ENCODE results near the gene TYW3. TPM values are rescaled to one million over a fixed set of nuclear protein-coding genes. Genes with fewer than 3 reads are reported as not detected.

Gene TYW3
- total and polyA plus RNA-seq, 11 donors: 10.6 to 28.1 (median 19.1) TPM

DNA sequence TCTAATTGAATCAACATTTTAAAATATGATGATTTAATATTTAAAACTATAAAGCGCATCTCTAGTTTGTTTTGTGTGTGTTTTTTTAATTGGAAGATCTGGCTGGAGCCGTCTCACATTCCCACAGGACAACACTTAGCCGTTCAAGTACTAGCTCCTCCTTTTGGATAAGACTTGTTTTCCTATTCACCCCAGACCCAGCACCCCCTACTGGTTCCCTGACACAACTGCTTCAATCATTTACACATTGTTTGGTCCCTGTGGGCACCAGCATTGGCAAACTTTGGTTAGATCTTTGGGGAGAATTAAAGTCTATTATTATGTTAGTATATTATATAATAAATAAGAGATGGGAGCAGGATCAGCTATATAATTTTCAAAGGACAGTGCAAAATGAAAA, 34.5 kb downstream of the TYW3 start:
- no peaks in the 10 kb centered on the region for H3K4me1 ChIP-seq
- intact Hi-C loops (cut with DNase I): no loop called here
- TF ChIP-seq POLR2A (IDR thresholded peaks at IDR 0.05): no peak
- peak in 2 of 12 donors; percentile 21 for TF ChIP-seq CTCF (IDR thresholded peaks at IDR 0.05)
- ATAC-seq: no peak
- no peak overlapping the region for H3K4me3 ChIP-seq
- DNase-seq: no peak
- 59 to 75% (median 67%) methylated on average over 3 of the region's 3 CpGs for WGBS, 4 donors
- H3K27ac ChIP-seq: no peak overlapping the region
- H3K27me3 ChIP-seq: no peaks in the 10 kb centered on the region
- H3K9me3 ChIP-seq: no peaks in the 10 kb centered on the region
- H3K36me3 ChIP-seq: peaks cover 0 to 44% (median 20%) of the 10 kb centered on the region in 9 donors

DNA sequence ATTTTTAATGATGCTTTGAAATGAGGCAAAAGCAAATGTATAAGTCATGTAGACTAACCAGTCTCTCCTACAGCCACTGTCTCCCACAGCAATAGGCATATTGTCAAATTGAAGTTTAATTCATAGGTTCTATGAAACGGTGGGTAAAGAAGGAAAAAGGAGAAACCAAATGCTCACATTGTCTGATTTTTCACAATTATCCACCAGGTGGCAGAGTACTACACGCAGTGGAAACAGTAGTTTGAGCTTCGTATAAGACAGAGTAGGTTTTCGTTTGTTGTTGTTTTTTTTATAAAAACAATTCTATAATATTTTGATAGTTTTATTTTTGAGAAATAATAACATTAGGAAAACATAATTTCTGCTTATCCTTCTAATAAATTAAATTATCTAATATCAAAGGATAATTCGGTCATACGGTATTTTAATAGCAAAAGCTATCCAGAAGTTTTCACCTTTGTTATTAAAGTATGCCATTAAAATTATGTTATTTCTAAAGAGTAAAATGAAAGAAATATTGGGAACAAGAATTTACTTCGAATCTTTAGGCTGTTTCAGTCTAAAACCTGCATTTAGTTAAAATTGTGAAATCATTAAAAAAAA, 39.1 kb downstream of the TYW3 start:
- no peak overlapping the region for H3K4me3 ChIP-seq
- peaks cover 0 to 27% (median 0%) of the 10 kb centered on the region in 9 donors for H3K27me3 ChIP-seq
- intact Hi-C loops (cut with DNase I): loop anchor here (2.0 to 5.0 kb wide), 5 partner anchors 429 to 435 kb away; no protein-coding TSS in a partner anchor
- no peaks in the 10 kb centered on the region for H3K36me3 ChIP-seq
- ATAC-seq: no peak
- DNase-seq: no peak
- H3K4me1 ChIP-seq: no peaks in the 10 kb centered on the region
- no peak for TF ChIP-seq POLR2A (IDR thresholded peaks at IDR 0.05)
- TF ChIP-seq CTCF (IDR thresholded peaks at IDR 0.05): peak; percentile 50 to 84 (median 66)
- H3K9me3 ChIP-seq: no peaks in the 10 kb centered on the region
- no peak overlapping the region for H3K27ac ChIP-seq
- 25 to 28% (median 27%) methylated on average over 7 of the region's 7 CpGs for WGBS, 4 donors

DNA sequence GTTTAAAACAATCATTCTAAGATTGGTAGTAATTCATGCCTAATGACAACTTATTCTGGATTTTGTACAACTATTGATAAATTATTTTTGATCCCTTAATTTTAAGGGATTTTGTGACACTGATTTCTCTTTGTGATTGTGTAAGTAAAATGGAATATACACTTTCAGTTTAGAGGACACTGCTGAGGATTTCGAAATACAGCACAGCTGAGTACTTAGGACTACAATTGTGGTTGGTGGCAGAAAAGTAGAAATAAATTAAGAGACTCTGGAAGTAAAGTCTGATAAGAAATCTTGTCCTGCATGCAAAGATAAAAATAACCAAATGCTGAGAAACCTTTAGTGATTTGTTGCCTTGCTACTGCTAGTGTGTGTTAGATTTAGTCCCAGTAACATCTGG, 40.0 kb downstream of the TYW3 start:
- ATAC-seq: no peak
- WGBS, 4 donors: 29 to 71% (median 52%) methylated on average over 1 of the region's 1 CpG
- no peaks in the 10 kb centered on the region for H3K9me3 ChIP-seq
- no peak overlapping the region for H3K27ac ChIP-seq
- no peaks in the 10 kb centered on the region for H3K36me3 ChIP-seq
- no peak overlapping the region for H3K4me3 ChIP-seq
- DNase-seq: no peak
- peaks cover 0 to 30% (median 3%) of the 10 kb centered on the region in 9 donors for H3K27me3 ChIP-seq
- no peaks in the 10 kb centered on the region for H3K4me1 ChIP-seq
- TF ChIP-seq CTCF (IDR thresholded peaks at IDR 0.05) (no peak), POLR2A (IDR thresholded peaks at IDR 0.05) (no peak)
- intact Hi-C loops (cut with DNase I): loop anchor here in 9 of 10 donors (2.0 to 5.0 kb wide), 4 partner anchors 429 to 434 kb away; no protein-coding TSS in a partner anchor

- WGBS, 4 donors: 74 to 80% (median 78%) methylated on average over 2 of the region's 2 CpGs
- intact Hi-C loops (cut with DNase I): loop anchor here in 9 of 10 donors (2.0 to 5.0 kb wide), 4 partner anchors 429 to 434 kb away; no protein-coding TSS in a partner anchor
Measured at GRCh38 chr1:74773582-74773981, 40.6 kb downstream of the TYW3 start.

More at GRCh38 chr1:74773582-74773981, 40.6 kb downstream of the TYW3 start:
- peaks cover 0 to 30% (median 3%) of the 10 kb centered on the region in 9 donors for H3K27me3 ChIP-seq
- no peaks in the 10 kb centered on the region for H3K4me1 ChIP-seq
- no peak overlapping the region for H3K27ac ChIP-seq
- no peak for DNase-seq
- no peak for TF ChIP-seq POLR2A (IDR thresholded peaks at IDR 0.05)
- TF ChIP-seq CTCF (IDR thresholded peaks at IDR 0.05): no peak
- H3K9me3 ChIP-seq: no peaks in the 10 kb centered on the region
- no peak for ATAC-seq
- H3K4me3 ChIP-seq: no peak overlapping the region
- no peaks in the 10 kb centered on the region for H3K36me3 ChIP-seq

Measured in heart left ventricle (tissue), 16 donors.